Measurements from ENCODE around the gene THBS2.

- TF ChIP-seq BHLHE40 (IDR thresholded peaks at IDR 0.05; ENCODE audit: borderline replicate concordance) (no peak), SP1 (IDR thresholded peaks at IDR 0.05) (no peak), PKNOX1 (IDR thresholded peaks at IDR 0.05) (no peak), FOXA1 (IDR thresholded peaks at IDR 0.05) (no peak), LEF1 (IDR thresholded peaks at IDR 0.05; ENCODE audit: borderline replicate concordance) (no peak), HDGF (IDR thresholded peaks at IDR 0.05; ENCODE audit: borderline replicate concordance) (no peak), ARNT (IDR thresholded peaks at IDR 0.05) (no peak)
These were observed 13.5 kb downstream of the THBS2 start for GRCh38 chr6:169240125-169240524.

All from HEK293T (cell line).